GM10266 (cell line): Measurements from ENCODE around the gene CSRNP3.

Experiments
- DNase-seq: peaks from one replicate; pipeline ENCODE4 v3.0.0; 2012; ENCODE audit errors: extremely low spot score
- CTCF ChIP-seq: IDR thresholded peaks from 2 replicates; pipeline ENCODE4 v1.5.1; 2012; ENCODE audit warnings: mild to moderate bottlenecking, low read depth; ENCODE audit not compliant: control insufficient read depth, insufficient read depth; ENCODE audit errors: missing control alignments

Gene CSRNP3

DNA sequence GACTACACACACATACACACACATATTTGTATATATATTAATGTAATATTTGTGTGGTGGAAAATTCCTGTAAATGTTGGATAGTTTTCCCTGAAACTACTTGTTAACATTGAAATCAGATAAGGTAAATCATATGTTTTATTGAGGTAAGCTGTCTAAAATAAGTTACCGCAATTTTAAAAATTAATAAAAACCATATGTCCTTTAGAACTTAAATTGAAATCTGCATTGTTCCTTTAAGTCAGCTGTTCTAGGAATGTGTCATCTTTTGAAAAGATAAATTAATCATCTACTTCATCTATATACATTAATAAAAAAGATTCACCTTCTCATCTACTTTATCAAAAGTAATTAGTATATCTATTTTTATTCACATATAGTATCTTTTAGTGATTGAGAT lies 102.0 kb downstream of the CSRNP3 start:
- no peak for DNase-seq
- no peak for TF ChIP-seq CTCF

DNA sequence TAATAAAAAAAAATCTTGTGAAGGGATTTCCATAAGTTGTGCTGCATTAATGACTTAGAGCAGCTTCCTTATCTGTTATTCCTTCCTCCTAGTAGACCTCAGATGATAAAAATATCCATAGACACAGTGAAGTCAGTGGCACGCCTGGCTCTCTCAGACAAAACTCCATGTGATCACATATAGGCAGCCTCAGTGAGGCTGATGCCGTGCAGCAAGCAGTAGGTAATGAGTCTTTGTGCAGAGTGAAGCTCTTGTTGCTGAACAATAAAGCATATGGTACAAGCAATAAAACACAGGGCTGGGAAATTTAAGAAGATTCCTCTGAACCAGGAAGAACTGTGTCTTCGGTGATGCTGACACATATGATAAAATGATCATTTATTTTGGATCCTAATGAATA lies 102.7 kb downstream of the CSRNP3 start:
- no peak for DNase-seq
- no peak for TF ChIP-seq CTCF

- TF ChIP-seq CTCF = no peak
- DNase-seq = no peak
Measured at GRCh38 chr2:165573534-165574461, 104.3 kb downstream of the CSRNP3 start.

GRCh38 chr2:165575044-165575615 lies 105.6 kb downstream of the CSRNP3 start:
- no peak for TF ChIP-seq CTCF
- DNase-seq = no peak

DNA sequence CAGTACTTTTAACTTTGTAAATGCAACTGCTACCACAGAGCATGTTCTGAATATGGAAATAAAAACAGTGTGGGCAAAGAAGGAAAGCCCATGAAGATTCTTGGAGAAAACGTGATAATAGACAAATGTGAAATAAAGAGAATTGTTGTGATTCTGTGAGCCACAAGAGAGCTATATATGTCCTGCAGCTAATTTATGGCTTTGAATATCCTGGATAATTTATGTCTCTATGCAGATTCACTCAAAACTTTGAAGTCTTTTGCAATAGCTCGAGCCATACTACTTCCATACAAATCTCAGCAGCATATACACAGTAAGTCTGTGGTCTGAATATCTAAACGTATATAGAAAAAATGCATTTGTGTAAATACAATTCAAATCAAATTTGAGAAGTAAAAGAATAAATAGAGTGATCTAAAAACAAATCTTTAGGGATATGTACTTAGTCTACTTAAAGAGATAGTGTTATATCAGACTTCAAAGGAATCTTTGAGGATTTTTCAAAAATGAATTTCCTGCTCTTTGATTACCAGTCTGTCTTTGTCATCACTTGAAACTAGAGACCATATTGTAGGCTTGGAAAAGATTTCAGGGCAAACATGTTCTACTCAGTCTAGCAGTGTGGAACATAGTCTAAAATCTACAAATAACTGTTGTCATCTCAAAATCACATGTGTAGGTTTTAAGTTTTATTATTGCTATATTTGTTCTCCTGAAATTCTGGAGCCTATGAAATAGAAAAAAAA lies 107.1 kb downstream of the CSRNP3 start:
- TF ChIP-seq CTCF = no peak
- DNase-seq = no peak

GRCh38 chr2:165582409-165582808 lies 112.9 kb downstream of the CSRNP3 start:
- no peak for DNase-seq
- no peak for TF ChIP-seq CTCF

GRCh38 chr2:165582863-165583506 lies 113.5 kb downstream of the CSRNP3 start:
- no peak for TF ChIP-seq CTCF
- DNase-seq = no peak
